NT2/D1 (cell line): Measurements from ENCODE around the gene MRPL58.

ENCODE experiments used
- SUZ12 ChIP-seq: IDR thresholded peaks from 2 replicates; pipeline ENCODE4 v1.6.1; 2011; ENCODE audit not compliant: insufficient read length, insufficient read depth; ENCODE audit errors: extremely low read depth
- YY1 ChIP-seq: IDR thresholded peaks from 2 replicates; pipeline ENCODE4 v1.6.1; 2011; ENCODE audit not compliant: insufficient read length, insufficient read depth
- ZNF274 ChIP-seq: IDR thresholded peaks from 2 replicates; pipeline ENCODE4 v1.6.1; 2011; ENCODE audit warnings: mild to moderate bottlenecking, low read depth, low read length

- TF ChIP-seq SUZ12 (no peak), YY1 (no peak), ZNF274 (no peak)
Observed at GRCh38 chr17:75068750-75069149, 56.3 kb downstream of the MRPL58 start.
